GM12878 (cell line): ENCODE measurements around the gene PPP1CA. TPM values are rescaled to one million over a fixed set of nuclear protein-coding genes. Genes with fewer than 3 reads are reported as not detected.
A peak's percentile ranks its signal among the peaks of the same experiment; 100 is the strongest.

ENCODE experiments used
- ATAC-seq: fragments of 200-7000 bp; cut with Tn5 transposase; 3 replicates; pipeline ENCODE4 v1.9.1; 2020; ENCODE audit warnings: mild to moderate bottlenecking, moderate library complexity
- BruUV-seq: library from RNA; stranded (reverse); fragments of 400-500 nt; replicated peaks from 2 replicates; lab custom pipeline; 2021; lab: Mats Ljungman, UMichigan
- CTCF ChIA-PET: fragments of 300-600 bp; sonication (Branson Sonifier 250); formaldehyde crosslinking; extraction: SDS; loops from one replicate; lab custom pipeline; 2021; ENCODE audit warnings: inconsistent platforms; lab: Yijun Ruan, JAX
- POLR2A ChIA-PET: fragments of 350-600 bp; formaldehyde crosslinking; extraction: SDS; loops from one replicate; lab custom pipeline; 2021; ENCODE audit warnings: inconsistent platforms; lab: Charles Lee
- RAD21 ChIA-PET: fragments of 300-600 bp; sonication (Branson Sonifier 250); formaldehyde crosslinking; loops from one replicate; lab custom pipeline; 2023; ENCODE audit warnings: antibody characterized with exemption; ENCODE audit not compliant: unreplicated experiment; lab: Charles Lee
- SMC1A ChIA-PET: fragments of 300-600 bp; sonication (Branson Sonifier 250); formaldehyde crosslinking; loops from one replicate; lab custom pipeline; 2023; ENCODE audit not compliant: unreplicated experiment, uncharacterized antibody; lab: Charles Lee
- DNase-seq: peaks from one replicate; pipeline ENCODE4 v3.0.0-alpha.2; 2011; ENCODE audit warnings: low read depth, low spot score
- FAIRE-seq: peaks from 3 replicates; lab custom pipeline; 2011; peaks lifted over from hg19 to GRCh38; lab: Jason Lieb, UNC
- H2AFZ ChIP-seq: 2 replicates; pipeline ENCODE4 v1.6.0; 2011; ENCODE audit warnings: low read depth, low read length, control low read depth; ENCODE audit not compliant: control insufficient read depth
- H3K27ac ChIP-seq: 2 replicates; pipeline ENCODE4 v1.5.1; 2011; ENCODE audit warnings: control low read depth; ENCODE audit not compliant: control insufficient read depth, insufficient read depth
- H3K27me3 ChIP-seq, 2 experiments: replicated peaks in 1 of 2; 2 replicates each; pipeline versions ENCODE4 v1.6.0 to v1.6.1; 2011; ENCODE audit warnings: low read length in 1 of 2; ENCODE audit not compliant: control insufficient read depth in 2 of 2, insufficient read depth in 2 of 2
- H3K36me3 ChIP-seq, 2 experiments: 2 replicates each; pipeline ENCODE4 v1.5.1; 2011; ENCODE audit warnings: low read length in 1 of 2; ENCODE audit not compliant: control insufficient read depth in 2 of 2, insufficient read depth in 2 of 2
- H3K4me1 ChIP-seq: 2 replicates; pipeline ENCODE4 v1.6.1; 2011; ENCODE audit warnings: mild to moderate bottlenecking, low read length, moderate library complexity, mixed read lengths; ENCODE audit not compliant: control insufficient read depth, insufficient read depth
- H3K4me2 ChIP-seq: 2 replicates; pipeline ENCODE4 v1.6.0; 2011; ENCODE audit warnings: control low read depth; ENCODE audit not compliant: control insufficient read depth, insufficient read depth
- H3K4me3 ChIP-seq: fragments of 200-600 bp; sonication (generic); 2 replicates; pipeline ENCODE4 v1.5.1; 2016
- H3K79me2 ChIP-seq: 2 replicates; pipeline ENCODE4 v1.6.0; 2011; ENCODE audit warnings: low read length; ENCODE audit not compliant: control insufficient read depth, insufficient read depth
- H3K9ac ChIP-seq: 2 replicates; pipeline ENCODE4 v1.8.0; 2011; ENCODE audit warnings: low read length, control low read depth, mixed read lengths; ENCODE audit not compliant: control insufficient read depth, insufficient read depth
- H3K9me3 ChIP-seq: replicated peaks from 3 replicates; pipeline ENCODE4 v1.5.1; 2011; ENCODE audit warnings: mild to moderate bottlenecking, low read length; ENCODE audit not compliant: control insufficient read depth, insufficient read depth
- H4K20me1 ChIP-seq: 2 replicates; pipeline ENCODE4 v1.6.0; 2011; ENCODE audit not compliant: control insufficient read depth, insufficient read depth
- BHLHE40 ChIP-seq, 2 experiments: fragments of 450-650 bp in 1 of 2; IDR thresholded peaks; 2 replicates each; pipeline ENCODE4 v1.6.1; 2011 to 2017; ENCODE audit warnings: low read depth in 2 of 2, borderline replicate concordance in 1 of 2, improper control_type of control experiment in 1 of 2, low read length in 1 of 2, mild to moderate bottlenecking in 1 of 2
- CHD4 ChIP-seq: fragments of 200-600 bp; sonication (generic); IDR thresholded peaks from 2 replicates; pipeline ENCODE4 v1.6.1; 2016; ENCODE audit warnings: mild to moderate bottlenecking
- EED ChIP-seq: sonication (generic); IDR thresholded peaks from 2 replicates; pipeline ENCODE4 v1.6.1; 2016; ENCODE audit warnings: antibody characterized with exemption, low read depth
- NBN ChIP-seq: fragments of 450-650 bp; IDR thresholded peaks from 2 replicates; pipeline ENCODE4 v1.6.1; 2016
- NFYA ChIP-seq: IDR thresholded peaks from 2 replicates; pipeline ENCODE4 v1.6.1; 2011; ENCODE audit warnings: low read depth, mild to moderate bottlenecking, low read length, improper control_type of control experiment, borderline replicate concordance
- NR2F1 ChIP-seq: fragments of 450-650 bp; conservative IDR thresholded peaks from 2 replicates; pipeline ENCODE4 v1.6.1; 2017; ENCODE audit warnings: mild to moderate bottlenecking
- PAX5 ChIP-seq: IDR thresholded peaks from 2 replicates; pipeline ENCODE4 v1.6.1; 2011; ENCODE audit warnings: low read depth, low read length, borderline replicate concordance
- RFX5 ChIP-seq: IDR thresholded peaks from 2 replicates; pipeline ENCODE4 v1.6.1; 2011; ENCODE audit warnings: low read depth, low read length, improper control_type of control experiment
- SIN3A ChIP-seq: IDR thresholded peaks from 2 replicates; pipeline ENCODE4 v1.6.1; 2012; ENCODE audit warnings: low read depth, low read length, improper control_type of control experiment
- SIX5 ChIP-seq: IDR thresholded peaks from 2 replicates; pipeline ENCODE4 v1.6.1; 2011; ENCODE audit warnings: mild to moderate bottlenecking, low read depth, low read length, moderate library complexity; ENCODE audit not compliant: severe bottlenecking
- SMC3 ChIP-seq: IDR thresholded peaks from 2 replicates; pipeline ENCODE4 v1.6.1; 2011; ENCODE audit warnings: low read length, improper control_type of control experiment, borderline replicate concordance
- TBL1XR1 ChIP-seq: IDR thresholded peaks from 2 replicates; pipeline ENCODE4 v1.6.1; 2012; ENCODE audit warnings: low read depth, low read length, improper control_type of control experiment
- WRNIP1 ChIP-seq: IDR thresholded peaks from 2 replicates; pipeline ENCODE4 v1.6.1; 2011; ENCODE audit warnings: low read depth, low read length, improper control_type of control experiment, borderline replicate concordance
- ZNF274 ChIP-seq: IDR thresholded peaks from one replicate; pipeline ENCODE4 v1.8.0; 2011; ENCODE audit not compliant: insufficient read length, insufficient read depth
- WGBS: methylation state at CpG from one replicate; pipeline ENCODE4 v1.1.6; 2016; ENCODE audit warnings: low lambda C conversion rate; ENCODE audit not compliant: insufficient replicate concordance, insufficient coverage; ENCODE audit errors: missing lambda C conversion rate; 5-methylcytosine and 5-hydroxymethylcytosine counted together
- in situ Hi-C: fragments of 300-500 bp; cut with MboI; formaldehyde crosslinking; loops from 9 replicates; pipeline ENCODE4 v1.14.3; 2018; ENCODE audit warnings: mixed read lengths
- intact Hi-C: fragments of 100-400 bp; cut with micrococcal nuclease; formaldehyde crosslinking; loops from one replicate; pipeline ENCODE4 v1.14.2; 2022; ENCODE audit not compliant: unreplicated experiment
- polyA plus RNA-seq, 11 experiments: library from polyadenylated mRNA; depleted of rRNA in 4 of 11; unstranded in 6 of 11; stranded (reverse) in 5 of 11; fragments of >200 nt; fragmentation: Nextera tagmentation in 4 of 11; fragmentation: Illumina TruSeq in 1 of 11; extraction: Ambion mirVana in 4 of 11; extraction: Trizol in 1 of 11; gene quantifications; 1 replicate in 1 of 11; 2 replicates in 10 of 11; pipeline versions ENCODE4 v1.2.1 to v1.2.3, GENCODE V29; 2011 to 2016; ENCODE audit warnings: inconsistent platforms in 2 of 11, missing spikeins in 2 of 11, low read depth in 1 of 11
- total RNA-seq, 4 experiments: library from RNA; depleted of rRNA in 3 of 4; stranded (reverse); fragments of >200 nt in 3 of 4; fragmentation: Illumina TruSeq in 1 of 4; extraction: Trizol in 1 of 4; gene quantifications; 2 replicates each; pipeline versions ENCODE4 v1.2.1 to v1.2.3, GENCODE V29; 2013 to 2021
- TF ChIP-seq, protein P1 (sequence below): fragments of 450-650 bp; IDR thresholded peaks from 2 replicates; pipeline ENCODE4 v1.6.1; 2014; ENCODE audit warnings: mild to moderate bottlenecking

The PPP1CA gene
- total and polyA plus RNA-seq, 10 of the 15 experiments (the other 5 are each of a cell fraction or from before 2014, with no cell fraction given), result 26.4 to 458 (median 240) TPM

DNA sequence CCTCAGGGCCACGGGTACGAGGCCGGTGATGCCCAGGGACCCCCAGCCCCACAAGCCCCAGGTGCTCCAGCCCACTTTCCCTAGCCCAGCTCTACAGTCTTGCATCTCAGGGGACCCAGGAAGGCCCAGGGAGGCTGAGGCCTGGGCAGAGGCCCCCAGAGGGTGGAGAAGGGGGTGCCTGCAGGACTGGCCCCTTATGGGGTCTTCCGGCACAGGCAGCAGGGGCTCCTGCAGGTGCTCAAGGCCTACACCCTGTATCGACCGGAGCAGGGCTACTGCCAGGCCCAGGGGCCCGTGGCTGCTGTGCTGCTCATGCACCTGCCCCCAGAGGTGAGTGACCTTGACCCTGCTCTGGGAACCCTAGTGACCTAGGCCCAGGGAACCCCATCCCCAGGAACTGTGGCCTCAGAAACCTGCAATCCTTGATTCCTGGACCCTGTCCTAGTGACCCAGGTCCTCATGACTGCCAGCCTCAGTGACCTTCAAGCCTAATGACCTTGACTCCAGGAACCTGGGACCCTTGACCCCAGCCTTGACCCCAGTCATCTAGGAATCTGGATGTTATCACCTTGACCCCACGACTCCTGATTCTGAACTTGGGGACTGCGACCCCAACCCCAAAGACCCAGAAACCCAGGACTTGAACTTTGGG, 4.2 kb upstream of the PPP1CA start:
- H3K4me1 ChIP-seq, result peaks cover 68% of the 10 kb centered on the region
- TF ChIP-seq SMC3 (no peak), NR2F1 (peak; percentile 82; the same call in 1 of the 2 replicates)
- H3K4me2 ChIP-seq, result peak overlapping the region; percentile 69
- FAIRE-seq (no peak), DNase-seq (no peak), ATAC-seq (no peak)
- H3K4me3 ChIP-seq, result peak overlapping the region; percentile 82; the same call in 1 of the 2 replicates
- H3K9ac ChIP-seq, result peak overlapping the region; percentile 91; the same call in 1 of the 2 replicates
- CTCF ChIA-PET, result interaction anchor here (1.2 to 4.9 kb wide), 3 partner anchors 32 to 54 kb away, joined by 3 to 53 read pairs (median 9); partner anchors contain the start of genes CORO1B and PTPRCAP
- H3K27me3 ChIP-seq, result no peaks in the 10 kb centered on the region
- no peak overlapping the region for H2AFZ ChIP-seq
- H3K9me3 ChIP-seq, result no peaks in the 10 kb centered on the region; the same call in 2 of the 3 replicates
- SMC1A ChIA-PET, result interaction anchor here (5.7 kb wide), 1 partner anchor 32 kb away, joined by 46 read pairs; the partner anchor contains the start of gene PTPRCAP
- BruUV-seq, result no TSS peak
- WGBS, result 97% methylated on average over 9 of the region's 9 CpGs
- no peaks in the 10 kb centered on the region; the same call in 1 of the 2 replicates for H4K20me1 ChIP-seq
- intact Hi-C loops, result no loop called here
- in situ Hi-C loops, result no loop called here
- peak overlapping the region; percentile 48 for H3K27ac ChIP-seq
- peaks cover 41% of the 10 kb centered on the region for H3K79me2 ChIP-seq
- RAD21 ChIA-PET, result interaction anchor here (0.6 to 6.4 kb wide), 2 partner anchors 15 to 31 kb away, joined by 3 to 112 read pairs; partner anchors contain the start of gene PTPRCAP
- POLR2A ChIA-PET, result interaction anchor here (0.5 to 7.3 kb wide), 8 partner anchors 13 to 80 kb away, joined by 3 to 112 read pairs (median 34); partner anchors contain the start of genes AIP, POLD4, PTPRCAP and TMEM134
- peaks cover 0 to 2% of the 10 kb centered on the region in 2 experiments; a peak in 1 of 4 replicates for H3K36me3 ChIP-seq

GRCh38 chr11:67405196-67405567, 3.5 kb upstream of the PPP1CA start:
- Histone ChIP-seq H3K9me3 (no peaks in the 10 kb centered on the region; the same call in 2 of the 3 replicates), H3K4me3 (peak overlapping the region; percentile 82), H3K4me2 (peak overlapping the region; percentile 69), H2AFZ (no peak overlapping the region), H3K9ac (peak overlapping the region; percentile 91), H3K27ac (peak overlapping the region; percentile 99), H3K79me2 (peaks cover 47% of the 10 kb centered on the region), H3K4me1 (peaks cover 70% of the 10 kb centered on the region), H4K20me1 (no peaks in the 10 kb centered on the region; the same call in 1 of the 2 replicates), H3K27me3 (no peaks in the 10 kb centered on the region), H3K36me3 (peaks cover 0 to 6% of the 10 kb centered on the region in 2 experiments; a peak in 2 of 4 replicates)
- ATAC-seq (no peak), DNase-seq (no peak), FAIRE-seq (no peak)
- in situ Hi-C loops, result no loop called here
- CTCF ChIA-PET, result interaction anchor here (0.6 to 5.0 kb wide), 7 partner anchors 9 to 254 kb away, joined by 3 to 53 read pairs (median 5); partner anchors contain the start of genes AIP, CORO1B and PTPRCAP
- SMC1A ChIA-PET, result interaction anchor here (0.8 to 5.7 kb wide), 5 partner anchors 13 to 83 kb away, joined by 3 to 46 read pairs (median 4); partner anchors contain the start of genes AIP, PTPRCAP and TMEM134
- BruUV-seq, result no TSS peak
- RAD21 ChIA-PET, result interaction anchor here (0.6 to 6.4 kb wide), 4 partner anchors 16 to 81 kb away, joined by 3 to 112 read pairs (median 56); partner anchors contain the start of genes AIP, PTPRCAP and TMEM134
- intact Hi-C loops, result no loop called here
- POLR2A ChIA-PET, result interaction anchor here (0.5 to 7.3 kb wide), 12 partner anchors 7 to 81 kb away, joined by 3 to 112 read pairs (median 20); partner anchors contain the start of genes AIP, POLD4, PTPRCAP and RPS6KB2
- 44% methylated on average over 6 of the region's 6 CpGs for WGBS
- TF ChIP-seq BHLHE40 (IDR thresholded peaks at IDR 0.05; ENCODE audit: borderline replicate concordance in 1 of 2, low read depth in 2 of 2, low read length in 1 of 2), result no peak
- no peak for TF ChIP-seq CHD4
- TF ChIP-seq RFX5, result no peak
- TF ChIP-seq ZNF274, result no peak
- TF ChIP-seq SIX5, result no peak
- TF ChIP-seq NBN, result no peak
- TF ChIP-seq PAX5, result no peak
- no peak for TF ChIP-seq NFYA
- no peak for TF ChIP-seq WRNIP1
- TF ChIP-seq SIN3A, result no peak
- no peak for TF ChIP-seq TBL1XR1
- TF ChIP-seq, protein P1, sequence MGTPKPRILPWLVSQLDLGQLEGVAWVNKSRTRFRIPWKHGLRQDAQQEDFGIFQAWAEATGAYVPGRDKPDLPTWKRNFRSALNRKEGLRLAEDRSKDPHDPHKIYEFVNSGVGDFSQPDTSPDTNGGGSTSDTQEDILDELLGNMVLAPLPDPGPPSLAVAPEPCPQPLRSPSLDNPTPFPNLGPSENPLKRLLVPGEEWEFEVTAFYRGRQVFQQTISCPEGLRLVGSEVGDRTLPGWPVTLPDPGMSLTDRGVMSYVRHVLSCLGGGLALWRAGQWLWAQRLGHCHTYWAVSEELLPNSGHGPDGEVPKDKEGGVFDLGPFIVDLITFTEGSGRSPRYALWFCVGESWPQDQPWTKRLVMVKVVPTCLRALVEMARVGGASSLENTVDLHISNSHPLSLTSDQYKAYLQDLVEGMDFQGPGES, result no peak
- no peak for TF ChIP-seq EED
